ENCODE data around the gene IL16. TPM values are rescaled to one million over a fixed set of nuclear protein-coding genes. Genes with fewer than 3 reads are reported as not detected.

Gene IL16
- total RNA-seq, 2 donors from 2014 or later, result 11.1 to 17.1 TPM

DNA sequence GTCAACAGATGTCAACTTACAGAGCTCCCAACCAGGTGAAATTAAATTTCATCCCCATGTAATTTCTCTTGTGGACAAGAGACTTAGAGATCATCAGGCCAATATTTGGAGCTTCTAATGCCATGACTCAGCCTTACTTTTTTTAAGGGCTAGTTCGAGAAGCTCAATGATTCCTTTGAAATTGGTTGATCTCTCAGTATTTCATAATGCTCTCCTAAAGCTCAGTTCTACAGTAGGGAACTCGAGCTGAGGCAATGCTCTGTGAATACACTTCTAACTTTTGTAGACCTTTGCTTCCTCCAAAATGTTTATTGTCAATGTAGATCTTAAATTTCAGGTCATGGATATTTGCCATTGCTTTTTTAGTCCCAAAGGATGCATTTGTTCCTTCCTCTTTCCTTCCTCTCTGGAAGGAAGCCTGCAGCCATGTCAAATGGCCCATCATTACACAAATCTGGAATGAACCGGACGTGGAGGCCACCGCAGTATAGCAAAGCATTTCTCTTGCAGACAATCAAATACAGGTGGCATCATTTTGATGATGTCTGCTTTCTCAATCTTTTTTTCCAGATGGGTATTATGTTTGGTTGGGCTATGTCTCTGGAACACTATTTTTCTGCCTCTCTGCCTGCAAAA, 98.9 kb downstream of the IL16 start:
- DNase-seq (ENCODE audit: low spot score) (no peak), ATAC-seq (ENCODE audit: insufficient number of reproducible peaks, low FRiP score, low read depth) (no peak)
- Histone ChIP-seq H3K27me3 (replicated peaks; ENCODE audit: insufficient read depth) (no peaks in the 10 kb centered on the region), H3K36me3 (no peaks in the 10 kb centered on the region), H3K4me1 (ENCODE audit: control insufficient read depth in 1 of 2, low read depth in 2 of 2) (peaks cover 3 to 15% of the 10 kb centered on the region in 2 donors), H3K4me3 (no peak overlapping the region), H3K9me3 (no peaks in the 10 kb centered on the region), H3K27ac (no peak overlapping the region)
- TF ChIP-seq, protein P1, sequence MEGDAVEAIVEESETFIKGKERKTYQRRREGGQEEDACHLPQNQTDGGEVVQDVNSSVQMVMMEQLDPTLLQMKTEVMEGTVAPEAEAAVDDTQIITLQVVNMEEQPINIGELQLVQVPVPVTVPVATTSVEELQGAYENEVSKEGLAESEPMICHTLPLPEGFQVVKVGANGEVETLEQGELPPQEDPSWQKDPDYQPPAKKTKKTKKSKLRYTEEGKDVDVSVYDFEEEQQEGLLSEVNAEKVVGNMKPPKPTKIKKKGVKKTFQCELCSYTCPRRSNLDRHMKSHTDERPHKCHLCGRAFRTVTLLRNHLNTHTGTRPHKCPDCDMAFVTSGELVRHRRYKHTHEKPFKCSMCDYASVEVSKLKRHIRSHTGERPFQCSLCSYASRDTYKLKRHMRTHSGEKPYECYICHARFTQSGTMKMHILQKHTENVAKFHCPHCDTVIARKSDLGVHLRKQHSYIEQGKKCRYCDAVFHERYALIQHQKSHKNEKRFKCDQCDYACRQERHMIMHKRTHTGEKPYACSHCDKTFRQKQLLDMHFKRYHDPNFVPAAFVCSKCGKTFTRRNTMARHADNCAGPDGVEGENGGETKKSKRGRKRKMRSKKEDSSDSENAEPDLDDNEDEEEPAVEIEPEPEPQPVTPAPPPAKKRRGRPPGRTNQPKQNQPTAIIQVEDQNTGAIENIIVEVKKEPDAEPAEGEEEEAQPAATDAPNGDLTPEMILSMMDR (IDR thresholded peaks at IDR 0.05), result no peak

DNA sequence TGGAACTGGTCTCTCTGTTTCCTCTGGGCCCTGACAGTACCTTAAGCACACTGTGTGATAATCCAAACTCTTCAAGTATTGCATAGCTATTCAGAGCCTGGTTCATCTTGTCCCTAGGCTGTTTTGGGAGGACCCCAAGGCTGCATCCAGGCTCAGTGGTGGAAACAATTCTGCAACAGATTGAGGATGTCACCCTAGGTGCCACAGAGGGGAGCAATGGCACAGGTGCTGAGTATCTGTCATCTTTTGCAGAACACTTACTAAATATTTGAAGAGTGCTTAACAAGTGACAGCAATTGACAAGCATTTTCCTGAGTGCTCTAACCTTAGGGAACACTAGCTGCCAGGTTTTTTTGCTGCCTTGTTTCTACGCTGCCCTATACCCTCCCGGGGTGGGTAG, 99.5 kb downstream of the IL16 start:
- no peak for ATAC-seq (ENCODE audit: insufficient number of reproducible peaks, low FRiP score, low read depth)
- DNase-seq (ENCODE audit: low spot score), result no peak
- H3K27me3 ChIP-seq (replicated peaks; ENCODE audit: insufficient read depth), result no peaks in the 10 kb centered on the region
- TF ChIP-seq, protein P1 (IDR thresholded peaks at IDR 0.05), result no peak
- H3K4me1 ChIP-seq (ENCODE audit: control insufficient read depth in 1 of 2, low read depth in 2 of 2), result peaks cover 3 to 15% of the 10 kb centered on the region in 2 donors
- H3K27ac ChIP-seq, result peak overlapping the region in 1 of 2 donors; percentile 7
- H3K4me3 ChIP-seq, result no peak overlapping the region
- H3K9me3 ChIP-seq, result no peaks in the 10 kb centered on the region
- H3K36me3 ChIP-seq, result no peaks in the 10 kb centered on the region

DNA sequence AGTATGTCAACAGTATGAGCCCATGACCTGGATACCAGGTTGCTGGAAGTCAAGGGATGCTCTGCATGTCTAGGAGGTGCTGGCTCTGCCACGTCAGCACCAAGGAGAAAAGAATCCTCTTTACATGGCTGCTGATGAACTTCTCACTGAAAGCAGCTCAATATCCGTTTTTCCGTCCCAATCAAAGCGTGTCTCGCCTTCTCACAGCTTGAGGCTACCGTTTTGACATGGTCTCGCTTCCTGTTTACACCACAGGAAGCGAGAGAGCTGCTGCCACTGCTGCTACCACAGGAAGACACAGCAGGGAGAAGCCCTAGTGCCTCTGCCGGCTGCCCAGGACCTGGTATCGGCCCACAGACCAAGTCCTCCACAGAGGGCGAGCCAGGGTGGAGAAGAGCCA, 100.0 kb downstream of the IL16 start:
- no peaks in the 10 kb centered on the region for H3K9me3 ChIP-seq
- H3K27ac ChIP-seq, result peak overlapping the region in 1 of 2 donors; percentile 7
- no peak for ATAC-seq (ENCODE audit: insufficient number of reproducible peaks, low FRiP score, low read depth)
- H3K4me3 ChIP-seq, result peak overlapping the region; percentile 56
- TF ChIP-seq, protein P1 (IDR thresholded peaks at IDR 0.05), result no peak
- H3K27me3 ChIP-seq (replicated peaks; ENCODE audit: insufficient read depth), result no peaks in the 10 kb centered on the region
- no peak for DNase-seq (ENCODE audit: low spot score)
- peaks cover 3 to 15% of the 10 kb centered on the region in 2 donors for H3K4me1 ChIP-seq (ENCODE audit: control insufficient read depth in 1 of 2, low read depth in 2 of 2)
- H3K36me3 ChIP-seq, result no peaks in the 10 kb centered on the region

DNA sequence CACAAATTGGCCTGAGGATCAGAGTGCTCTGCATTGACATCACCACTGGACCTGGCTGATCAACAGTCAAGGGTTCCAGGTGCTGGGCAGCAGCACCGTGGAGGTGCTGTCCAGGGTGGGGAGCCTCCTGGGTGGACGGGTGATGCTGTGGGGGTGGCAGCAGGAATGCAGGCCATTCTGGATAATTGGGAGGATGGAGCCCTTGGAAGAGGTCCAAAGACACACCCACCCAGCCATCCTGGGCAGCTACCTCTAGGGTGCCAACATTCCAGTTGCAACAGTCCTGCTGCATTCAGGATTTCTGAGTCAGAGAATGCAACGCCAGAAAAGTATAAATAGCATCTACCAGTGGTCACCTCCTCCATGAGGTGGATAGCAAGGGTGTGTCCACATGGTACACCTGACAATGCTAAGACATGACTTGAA, 100.5 kb downstream of the IL16 start:
- DNase-seq (ENCODE audit: low spot score) (no peak), ATAC-seq (ENCODE audit: insufficient number of reproducible peaks, low FRiP score, low read depth) (no peak)
- H3K9me3 ChIP-seq, result no peaks in the 10 kb centered on the region
- H3K4me1 ChIP-seq (ENCODE audit: control insufficient read depth in 1 of 2, low read depth in 2 of 2), result peaks cover 3 to 15% of the 10 kb centered on the region in 2 donors
- H3K36me3 ChIP-seq, result no peaks in the 10 kb centered on the region
- peak overlapping the region in 1 of 2 donors; percentile 7 for H3K27ac ChIP-seq
- no peaks in the 10 kb centered on the region for H3K27me3 ChIP-seq (replicated peaks; ENCODE audit: insufficient read depth)
- H3K4me3 ChIP-seq, result peak overlapping the region; percentile 56
- TF ChIP-seq, protein P1 (IDR thresholded peaks at IDR 0.05), result no peak

DNA sequence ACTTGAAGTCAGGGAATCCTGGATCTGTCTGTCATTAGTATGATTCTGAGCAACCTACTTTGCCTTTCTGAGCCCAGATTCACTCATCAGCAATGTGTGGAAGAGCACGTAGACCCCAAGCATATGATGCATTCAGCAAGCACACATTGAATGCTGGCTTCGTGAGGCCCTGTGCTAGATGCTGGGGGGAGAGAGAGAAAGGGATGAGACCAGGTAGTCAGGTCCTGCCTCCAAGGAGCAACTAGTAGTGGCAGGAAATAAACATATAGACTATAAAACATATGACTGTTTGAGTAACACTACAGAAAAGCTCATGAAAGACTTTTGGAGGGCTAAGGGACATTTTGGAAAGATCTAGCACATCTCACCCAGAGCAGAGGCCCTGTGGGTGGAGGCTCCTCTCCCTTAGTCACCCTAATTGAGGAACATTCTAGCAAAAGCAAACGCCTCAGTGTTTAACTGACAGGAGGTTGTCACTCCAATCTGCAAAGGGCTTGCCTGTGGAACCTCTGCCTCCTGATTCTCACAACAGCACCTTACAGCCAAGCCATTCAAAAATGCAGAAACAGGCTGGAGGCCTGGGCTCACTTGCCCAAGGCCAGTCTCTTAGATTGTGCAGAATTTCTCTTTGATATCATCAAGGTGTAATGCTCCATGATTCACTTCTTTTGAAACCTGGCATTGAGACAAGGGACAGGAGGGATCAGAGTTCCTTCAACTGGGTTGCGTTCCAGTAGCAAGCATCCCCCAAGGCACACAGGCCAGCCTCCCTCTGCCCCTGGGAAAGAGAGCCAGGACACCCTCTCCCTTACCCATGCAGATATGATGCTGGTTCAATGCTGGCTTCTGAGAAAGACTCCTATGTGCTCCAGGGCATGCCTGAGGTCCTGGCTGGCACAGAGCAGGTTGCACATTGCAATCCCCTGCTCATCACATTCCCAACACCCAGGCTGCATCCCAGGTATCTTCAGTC, 101.2 kb downstream of the IL16 start:
- no peak for ATAC-seq (ENCODE audit: insufficient number of reproducible peaks, low FRiP score, low read depth)
- no peak for DNase-seq (ENCODE audit: low spot score)
- peak overlapping the region in 1 of 2 donors; percentile 7 for H3K27ac ChIP-seq

More for the DNA sequence above, 101.2 kb downstream of the IL16 start:
- Histone ChIP-seq H3K36me3 (no peaks in the 10 kb centered on the region), H3K4me3 (peak overlapping the region; percentile 56), H3K27me3 (replicated peaks; ENCODE audit: insufficient read depth) (no peaks in the 10 kb centered on the region), H3K4me1 (ENCODE audit: control insufficient read depth in 1 of 2, low read depth in 2 of 2) (peaks cover 3 to 15% of the 10 kb centered on the region in 2 donors), H3K9me3 (no peaks in the 10 kb centered on the region)
- TF ChIP-seq, protein P1 (IDR thresholded peaks at IDR 0.05), result no peak
